ENCODE data around the gene MTHFD1L. TPM values are rescaled to one million over a fixed set of nuclear protein-coding genes. Genes with fewer than 3 reads are reported as not detected.

MTHFD1L gene
- total RNA-seq, 1 donor from 2014 or later, result 18.4 TPM

- no peak for DNase-seq
These were observed 33.7 kb downstream of the MTHFD1L start for GRCh38 chr6:150899231-150899630.

GRCh38 chr6:150900049-150900448 lies 34.5 kb downstream of the MTHFD1L start:
- DNase-seq, result no peak

- DNase-seq, result no peak
These were observed 36.8 kb downstream of the MTHFD1L start for GRCh38 chr6:150902142-150902776.

GRCh38 chr6:150905769-150906168 lies 40.3 kb downstream of the MTHFD1L start:
- DNase-seq, result no peak

- no peak for DNase-seq
These were observed 41.3 kb downstream of the MTHFD1L start for GRCh38 chr6:150906641-150907326.

GRCh38 chr6:150907383-150907782 lies 41.9 kb downstream of the MTHFD1L start:
- no peak for DNase-seq

- DNase-seq, result no peak
These were observed 43.4 kb downstream of the MTHFD1L start for GRCh38 chr6:150908901-150909300.

- DNase-seq, result no peak
These were observed 45.1 kb downstream of the MTHFD1L start for GRCh38 chr6:150910561-150910960.

- DNase-seq, result no peak
These were observed 48.9 kb downstream of the MTHFD1L start for GRCh38 chr6:150914372-150914771.

GRCh38 chr6:150915131-150915879 lies 49.8 kb downstream of the MTHFD1L start:
- no peak for DNase-seq

- DNase-seq, result no peak
These were observed 50.4 kb downstream of the MTHFD1L start for GRCh38 chr6:150915880-150916265.

- DNase-seq, result no peak
These were observed 54.4 kb downstream of the MTHFD1L start for GRCh38 chr6:150919938-150920337.

- no peak for DNase-seq
These were observed 56.6 kb downstream of the MTHFD1L start for GRCh38 chr6:150922137-150922536.

GRCh38 chr6:150924808-150925589 lies 59.5 kb downstream of the MTHFD1L start:
- DNase-seq, result no peak

GRCh38 chr6:150925590-150925928 lies 60.1 kb downstream of the MTHFD1L start:
- no peak for DNase-seq

- DNase-seq, result no peak
These were observed 60.5 kb downstream of the MTHFD1L start for GRCh38 chr6:150925976-150926375.

GRCh38 chr6:150928882-150929281 lies 63.4 kb downstream of the MTHFD1L start:
- DNase-seq, result no peak

- DNase-seq, result no peak
These were observed 63.9 kb downstream of the MTHFD1L start for GRCh38 chr6:150929416-150929815.

GRCh38 chr6:150930841-150931240 lies 65.3 kb downstream of the MTHFD1L start:
- DNase-seq, result no peak

- no peak for DNase-seq
These were observed 65.9 kb downstream of the MTHFD1L start for GRCh38 chr6:150931405-150931804.

- no peak for DNase-seq
These were observed 67.5 kb downstream of the MTHFD1L start for GRCh38 chr6:150932996-150933395.

- DNase-seq, result no peak
These were observed 68.9 kb downstream of the MTHFD1L start for GRCh38 chr6:150934380-150934779.

GRCh38 chr6:150936021-150936555 lies 70.6 kb downstream of the MTHFD1L start:
- no peak for DNase-seq
